GM18868 (cell line): ENCODE results near the gene CENPM.

ENCODE experiments used
- ATAC-seq: cut with Tn5 transposase; IDR thresholded peaks from one replicate; pipeline ENCODE4 v1.9.1; 2021; ENCODE audit warnings: mild to moderate bottlenecking, moderate library complexity; ENCODE audit not compliant: unreplicated experiment

Gene CENPM

DNA sequence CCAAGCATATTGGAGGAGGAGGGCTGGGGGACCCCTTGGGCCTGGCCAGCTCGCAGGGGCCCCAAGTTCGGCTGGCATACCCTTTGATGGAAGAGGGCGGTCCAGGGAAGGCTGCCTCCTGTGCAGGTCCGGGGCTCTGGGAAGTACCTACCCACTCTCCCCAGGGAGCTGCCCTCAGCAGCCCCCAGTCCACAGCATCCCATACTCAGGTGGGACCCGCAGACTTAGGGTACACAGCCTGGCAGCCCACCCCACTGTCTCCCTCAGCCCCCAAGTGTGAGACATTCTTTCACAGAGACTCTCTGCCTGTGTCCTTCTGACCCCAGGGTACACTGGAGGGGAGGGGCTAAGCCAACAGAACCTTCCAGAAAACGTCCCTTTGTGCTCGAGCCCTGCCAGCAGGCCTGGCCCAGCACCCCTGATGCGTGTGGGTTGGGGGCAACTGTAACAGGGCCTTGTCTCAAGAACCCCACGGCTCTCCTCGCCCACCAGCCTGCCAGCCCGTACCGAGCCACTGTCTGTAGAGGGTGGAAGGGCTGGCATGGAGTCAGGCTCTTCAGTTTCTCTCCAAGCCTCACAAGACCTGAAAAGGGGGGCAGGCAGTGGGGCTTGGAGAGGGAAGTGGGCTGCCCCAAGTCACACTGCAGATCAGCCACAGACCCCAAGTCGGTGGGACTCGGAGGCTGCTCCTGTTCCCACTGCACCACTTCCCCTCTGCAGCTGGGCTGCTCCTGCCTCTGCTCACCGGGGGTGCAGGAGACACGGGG lies 13.4 kb downstream of the CENPM start:
- ATAC-seq: no peak

DNA sequence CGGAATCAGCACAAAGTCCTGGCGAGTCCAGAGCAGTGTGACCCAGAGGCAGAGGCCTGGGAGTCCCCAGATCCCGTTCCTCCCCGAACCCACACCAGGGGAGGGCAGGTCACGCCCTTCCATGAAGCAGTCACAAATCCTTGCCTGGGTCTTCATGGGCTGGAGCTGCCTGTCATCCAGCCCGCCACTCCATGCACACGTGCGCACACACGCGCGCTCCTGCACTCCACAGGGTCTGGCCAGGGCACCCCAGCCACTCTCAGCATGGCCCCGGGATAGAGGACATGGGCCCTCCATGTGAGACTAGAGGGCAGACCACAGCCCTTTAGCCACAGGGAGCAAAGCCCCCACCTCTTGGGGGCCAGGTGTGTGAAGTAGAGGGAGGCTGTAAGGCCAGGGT lies 14.6 kb downstream of the CENPM start:
- no peak for ATAC-seq

- ATAC-seq: no peak
Observed at GRCh38 chr22:41931701-41932269, 15.2 kb downstream of the CENPM start.

GRCh38 chr22:41929418-41929810 lies 17.5 kb downstream of the CENPM start:
- ATAC-seq: no peak

DNA sequence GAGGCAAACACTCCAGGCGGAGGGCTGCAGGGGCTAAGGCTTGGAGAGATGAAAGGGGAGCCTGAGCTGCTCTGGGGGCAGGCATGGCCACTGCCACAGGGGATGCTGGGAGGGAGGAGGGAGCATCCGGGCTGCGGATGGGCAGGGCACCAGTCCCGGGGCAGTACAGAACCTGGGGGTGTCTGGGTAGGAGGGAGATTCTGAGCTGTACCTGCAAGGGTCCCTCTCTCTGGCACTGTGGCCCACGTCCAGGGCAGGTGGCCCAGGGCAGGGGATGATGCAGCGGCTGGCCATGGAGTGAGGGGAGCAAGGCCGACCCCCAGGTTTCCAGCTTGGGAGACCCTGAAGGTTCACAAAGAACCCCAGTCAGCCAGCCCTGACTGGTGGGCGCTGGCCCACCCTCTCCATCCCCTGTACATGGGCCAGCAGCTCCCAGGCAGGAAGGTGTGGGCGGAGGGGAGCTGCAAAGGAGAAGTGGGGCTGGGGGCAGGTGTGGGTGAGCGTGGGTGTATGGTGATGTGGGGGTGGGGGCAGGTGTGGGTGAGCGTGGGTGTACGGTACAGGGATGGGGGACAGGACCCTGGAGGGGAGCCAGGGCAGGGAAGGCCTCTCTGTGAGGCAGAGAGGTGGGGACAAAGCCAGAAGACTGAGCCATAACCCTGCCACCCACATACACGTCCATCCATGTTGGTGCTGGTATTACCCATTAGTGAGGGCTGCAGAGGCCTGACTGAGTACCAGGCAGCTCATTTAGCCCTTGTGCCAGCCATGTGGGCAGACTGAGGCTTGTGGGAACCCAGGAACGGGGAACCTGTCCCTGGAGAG lies 18.1 kb downstream of the CENPM start:
- no peak for ATAC-seq

GRCh38 chr22:41927813-41928212 lies 19.1 kb downstream of the CENPM start:
- ATAC-seq: no peak

DNA sequence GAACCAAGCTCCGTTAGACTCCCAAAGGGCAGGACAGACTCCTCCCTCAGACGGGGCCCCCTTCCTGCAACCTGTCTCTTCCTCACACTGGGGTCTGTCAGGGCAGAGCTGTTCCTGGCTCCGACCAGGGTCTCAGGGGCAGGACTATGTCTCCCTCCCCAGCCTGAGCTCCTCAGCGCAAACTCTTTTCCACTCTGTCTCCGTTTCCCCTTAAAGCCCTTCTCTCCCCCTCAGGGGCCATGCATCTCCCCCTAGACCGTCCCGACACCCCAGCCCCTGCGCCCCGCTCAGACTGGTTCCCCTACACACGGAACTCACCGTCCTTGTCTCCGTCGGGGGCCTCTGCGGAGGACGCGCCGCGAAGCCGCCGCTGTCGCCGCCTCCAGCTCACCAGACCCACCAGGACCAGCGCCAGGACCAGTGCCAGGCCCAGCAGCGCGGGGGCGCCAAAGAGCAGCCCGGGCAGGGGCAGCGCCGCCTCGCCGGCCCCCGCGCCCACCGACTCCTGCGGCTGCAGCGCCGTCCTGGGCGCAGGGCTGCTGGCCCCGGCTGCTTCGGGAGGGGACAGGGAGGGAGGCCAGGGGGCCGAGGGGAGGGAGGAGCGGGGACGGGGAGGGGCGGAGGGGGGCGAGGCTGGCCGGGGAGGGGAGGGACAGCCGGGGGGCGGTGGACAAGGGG lies 21.0 kb downstream of the CENPM start:
- peak; percentile 33 for ATAC-seq

- ATAC-seq: no peak
Observed at GRCh38 chr22:41923595-41924276, 23.2 kb downstream of the CENPM start.

DNA sequence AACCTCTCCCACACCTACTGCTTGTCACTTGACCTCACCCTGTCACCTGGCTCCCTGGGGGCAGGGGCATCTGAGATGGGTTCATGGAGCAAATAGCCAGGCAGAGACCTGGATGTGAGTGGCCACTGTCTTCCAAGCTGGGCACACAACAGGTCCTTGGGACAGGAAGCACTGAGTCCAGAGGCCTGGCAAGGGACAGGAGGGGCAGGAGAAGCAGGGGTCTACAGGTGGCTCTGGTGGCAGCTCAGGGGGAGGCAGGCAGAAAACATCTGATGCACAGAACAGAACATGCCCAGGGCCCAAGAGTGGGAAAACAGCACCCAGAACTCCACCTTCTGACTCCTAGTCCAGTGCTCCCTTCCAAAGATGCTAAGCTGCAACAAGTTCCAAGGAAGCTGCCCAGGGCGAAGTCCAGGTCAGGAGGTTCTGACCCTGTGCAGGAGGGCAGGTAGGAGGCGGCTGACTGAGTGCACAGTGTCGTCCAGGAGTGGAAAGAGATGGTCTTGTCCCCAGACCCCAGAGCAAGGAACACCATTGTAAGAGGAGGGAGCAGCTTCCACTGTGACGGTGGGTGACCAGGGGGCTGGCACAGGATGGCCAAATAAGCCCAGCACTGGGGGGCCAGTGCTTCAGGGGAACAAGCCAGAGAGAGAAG lies 23.9 kb downstream of the CENPM start:
- ATAC-seq: no peak

GRCh38 chr22:41922328-41922727 lies 24.6 kb downstream of the CENPM start:
- no peak for ATAC-seq

GRCh38 chr22:41920271-41920976 lies 26.5 kb downstream of the CENPM start:
- no peak for ATAC-seq

DNA sequence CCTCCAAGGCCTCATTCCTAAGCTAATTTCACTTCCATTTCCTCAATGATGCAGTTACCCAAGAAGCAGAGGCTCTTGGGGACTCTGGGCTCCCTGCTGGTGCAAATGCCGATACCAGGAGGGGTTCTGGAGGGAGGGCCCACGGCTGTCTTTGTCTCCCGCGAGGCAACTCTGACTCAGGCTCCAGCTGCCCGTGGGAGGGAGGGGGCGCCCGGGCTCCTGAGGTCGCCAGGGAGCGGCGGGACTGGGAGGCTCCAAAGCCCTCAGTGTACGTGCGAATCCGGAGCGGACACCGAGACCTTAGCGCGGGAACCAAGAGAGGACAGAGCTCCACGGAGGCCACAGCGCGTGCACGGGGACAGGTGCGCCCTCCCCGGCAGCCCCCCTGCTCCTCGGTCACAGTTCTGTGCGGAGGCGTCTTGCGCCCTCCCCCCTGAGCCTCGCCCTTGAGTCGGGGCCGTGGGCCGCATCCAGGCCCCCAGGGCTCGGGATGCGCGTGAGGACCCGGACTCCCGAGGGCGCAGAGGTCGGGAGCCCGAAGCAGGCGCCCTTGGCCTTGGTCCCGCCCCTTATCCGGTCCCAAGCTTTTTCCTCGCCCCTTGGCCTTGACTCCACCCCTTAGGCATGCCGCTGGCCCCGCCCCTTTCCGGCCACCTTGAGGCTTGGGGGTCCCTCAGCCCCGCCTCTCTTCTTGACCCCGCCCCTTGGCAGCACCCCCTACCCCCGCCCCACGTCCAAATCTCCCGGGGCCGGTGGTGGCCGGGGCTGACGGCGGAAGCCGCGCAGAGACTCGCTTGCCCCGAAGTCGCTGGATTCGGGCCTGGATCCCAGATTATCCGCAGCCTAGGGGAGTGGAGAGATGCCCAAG lies 27.4 kb downstream of the CENPM start:
- ATAC-seq: no peak

GRCh38 chr22:41917903-41918791 lies 28.8 kb downstream of the CENPM start:
- ATAC-seq: no peak

GRCh38 chr22:41917375-41917902 lies 29.5 kb downstream of the CENPM start:
- ATAC-seq: no peak

GRCh38 chr22:41916745-41917358 lies 30.1 kb downstream of the CENPM start:
- no peak for ATAC-seq

DNA sequence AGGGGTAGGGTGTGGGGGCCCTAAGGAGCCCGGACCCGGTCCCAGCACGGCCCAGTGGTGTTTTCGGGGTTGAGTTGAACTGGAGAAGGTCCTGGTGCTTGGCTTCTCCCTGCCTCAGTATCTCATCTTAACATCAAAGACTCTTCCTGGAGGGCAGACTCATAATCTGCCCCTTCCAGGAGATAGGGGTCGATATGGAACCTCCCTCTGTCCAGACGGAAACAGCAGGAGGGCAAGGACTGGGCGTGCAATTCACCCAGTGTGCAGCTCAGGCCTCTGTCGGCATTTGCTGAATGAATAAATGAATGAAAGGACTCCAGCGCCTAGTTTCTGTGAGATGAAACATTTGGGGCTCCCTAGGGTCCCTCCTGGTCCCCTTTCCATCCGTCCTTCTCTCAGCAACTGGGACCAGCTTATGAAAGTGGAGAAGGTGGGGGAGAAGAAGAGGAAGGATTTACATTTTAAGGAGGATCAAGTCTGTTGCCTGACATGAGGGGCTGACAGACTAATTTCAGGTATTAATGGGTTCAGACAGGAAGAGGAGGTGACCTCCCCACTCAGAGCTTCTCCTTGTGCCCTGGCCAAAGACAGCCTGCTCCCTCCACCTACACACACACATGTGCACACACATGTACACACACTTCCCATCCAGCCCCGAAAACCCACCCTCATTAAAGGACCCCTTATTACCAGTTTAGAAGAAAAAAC lies 31.0 kb downstream of the CENPM start:
- no peak for ATAC-seq
